ENCODE data around the gene GORASP1. TPM values are rescaled to one million over a fixed set of nuclear protein-coding genes. Genes with fewer than 3 reads are reported as not detected.

GORASP1 gene
- total RNA-seq, 4 donors from 2014 or later, result 45.8 to 72.9 (median 61.9) TPM

- Histone ChIP-seq H3K4me1 (peaks cover 0 to 72% (median 58%) of the 10 kb centered on the region in 4 donors), H3K27me3 (no peaks in the 10 kb centered on the region), H3K4me3 (no peak overlapping the region), H3K36me3 (peaks cover 2 to 28% (median 16%) of the 10 kb centered on the region in 3 donors), H3K9me3 (no peaks in the 10 kb centered on the region), H3K27ac (peak overlapping the region; percentile 24 to 100 (median 99))
- no peak for DNase-seq (ENCODE audit: low spot score in 2 of 2)
- 51 to 54% methylated on average over 9 of the region's 9 CpGs for WGBS, 2 donors
- TF ChIP-seq POLR2A (IDR thresholded peaks at IDR 0.05), result no peak
- TF ChIP-seq EP300 (IDR thresholded peaks at IDR 0.05), result no peak
- TF ChIP-seq, protein P1, sequence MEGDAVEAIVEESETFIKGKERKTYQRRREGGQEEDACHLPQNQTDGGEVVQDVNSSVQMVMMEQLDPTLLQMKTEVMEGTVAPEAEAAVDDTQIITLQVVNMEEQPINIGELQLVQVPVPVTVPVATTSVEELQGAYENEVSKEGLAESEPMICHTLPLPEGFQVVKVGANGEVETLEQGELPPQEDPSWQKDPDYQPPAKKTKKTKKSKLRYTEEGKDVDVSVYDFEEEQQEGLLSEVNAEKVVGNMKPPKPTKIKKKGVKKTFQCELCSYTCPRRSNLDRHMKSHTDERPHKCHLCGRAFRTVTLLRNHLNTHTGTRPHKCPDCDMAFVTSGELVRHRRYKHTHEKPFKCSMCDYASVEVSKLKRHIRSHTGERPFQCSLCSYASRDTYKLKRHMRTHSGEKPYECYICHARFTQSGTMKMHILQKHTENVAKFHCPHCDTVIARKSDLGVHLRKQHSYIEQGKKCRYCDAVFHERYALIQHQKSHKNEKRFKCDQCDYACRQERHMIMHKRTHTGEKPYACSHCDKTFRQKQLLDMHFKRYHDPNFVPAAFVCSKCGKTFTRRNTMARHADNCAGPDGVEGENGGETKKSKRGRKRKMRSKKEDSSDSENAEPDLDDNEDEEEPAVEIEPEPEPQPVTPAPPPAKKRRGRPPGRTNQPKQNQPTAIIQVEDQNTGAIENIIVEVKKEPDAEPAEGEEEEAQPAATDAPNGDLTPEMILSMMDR (IDR thresholded peaks at IDR 0.05), result no peak
Observed at GRCh38 chr3:39148435-39149058, 41.1 kb upstream of the GORASP1 start.

- peaks cover 0 to 79% (median 58%) of the 10 kb centered on the region in 4 donors for H3K4me1 ChIP-seq
- peaks cover 4 to 35% (median 22%) of the 10 kb centered on the region in 3 donors for H3K36me3 ChIP-seq
- TF ChIP-seq POLR2A (IDR thresholded peaks at IDR 0.05), result no peak
- peak in 1 of 2 donors; percentile 7 for TF ChIP-seq EP300 (IDR thresholded peaks at IDR 0.05)
- no peaks in the 10 kb centered on the region for H3K27me3 ChIP-seq
- no peaks in the 10 kb centered on the region for H3K9me3 ChIP-seq
- peak overlapping the region in 2 of 4 donors; percentile 7 to 13 for H3K4me3 ChIP-seq
- WGBS, 2 donors, result 35 to 43% methylated on average over 9 of the region's 9 CpGs
- DNase-seq (ENCODE audit: low spot score in 2 of 2), result no peak
- H3K27ac ChIP-seq, result peak overlapping the region; percentile 24 to 100 (median 96)
Observed at GRCh38 chr3:39147711-39148434, 40.4 kb upstream of the GORASP1 start.

GRCh38 chr3:39146611-39147591, 39.5 kb upstream of the GORASP1 start:
- Histone ChIP-seq H3K4me1 (peaks cover 0 to 83% (median 60%) of the 10 kb centered on the region in 4 donors), H3K4me3 (peak overlapping the region in 3 of 4 donors; percentile 7 to 23 (median 13)), H3K9me3 (no peaks in the 10 kb centered on the region), H3K27ac (peak overlapping the region; percentile 24 to 100 (median 96)), H3K27me3 (no peaks in the 10 kb centered on the region), H3K36me3 (peaks cover 4 to 45% (median 26%) of the 10 kb centered on the region in 3 donors)
- 13 to 15% methylated on average over 13 to 15 of the region's 15 CpGs for WGBS, 2 donors
- TF ChIP-seq POLR2A (IDR thresholded peaks at IDR 0.05), result no peak
- peak in 1 of 2 donors; percentile 50 for TF ChIP-seq EP300 (IDR thresholded peaks at IDR 0.05)
- TF ChIP-seq, protein P1 (IDR thresholded peaks at IDR 0.05), result peak in 1 of 5 experiments; percentile 8
- DNase-seq (ENCODE audit: low spot score in 2 of 2), result peak; percentile 68 to 76

GRCh38 chr3:39146083-39146501, 38.7 kb upstream of the GORASP1 start:
- H3K4me3 ChIP-seq, result no peak overlapping the region
- no peaks in the 10 kb centered on the region for H3K27me3 ChIP-seq
- no peak for DNase-seq (ENCODE audit: low spot score in 2 of 2)
- TF ChIP-seq EP300 (IDR thresholded peaks at IDR 0.05), result no peak
- TF ChIP-seq, protein P1 (IDR thresholded peaks at IDR 0.05), result peak in 2 of 5 experiments; percentile 19 to 27
- WGBS, 2 donors, result 52 to 68% methylated on average over 11 of the region's 11 CpGs
- no peaks in the 10 kb centered on the region for H3K9me3 ChIP-seq
- peaks cover 4 to 53% (median 26%) of the 10 kb centered on the region in 3 donors for H3K36me3 ChIP-seq
- peak overlapping the region in 3 of 4 donors; percentile 70 to 100 (median 99) for H3K27ac ChIP-seq
- H3K4me1 ChIP-seq, result peaks cover 0 to 83% (median 61%) of the 10 kb centered on the region in 4 donors

Data from tibial nerve (tissue), 4 donors.